Suprapubic skin (tissue), 4 donors: ENCODE measurements around the gene SYNDIG1. TPM values are rescaled to one million over a fixed set of nuclear protein-coding genes. Genes with fewer than 3 reads are reported as not detected.

Experiments used
- DNase-seq, 2 donors: peaks; one replicate each; pipeline ENCODE4 v3.0.0-alpha.2; 2019; ENCODE audit warnings: low spot score in 2 of 2
- H3K27ac ChIP-seq: fragments of 200-600 bp; sonication (generic); one replicate; pipeline ENCODE4 v1.5.1; 2019
- H3K27me3 ChIP-seq: fragments of 200-600 bp; sonication (generic); one replicate; pipeline ENCODE4 v1.5.1; 2019
- H3K36me3 ChIP-seq: fragments of 200-600 bp; sonication (generic); one replicate; pipeline ENCODE4 v1.5.1; 2019
- H3K4me1 ChIP-seq: fragments of 200-600 bp; sonication (generic); one replicate; pipeline ENCODE4 v1.5.1; 2019
- H3K4me3 ChIP-seq: fragments of 200-600 bp; sonication (generic); one replicate; pipeline ENCODE4 v1.5.1; 2019; ENCODE audit warnings: mild to moderate bottlenecking
- H3K9me3 ChIP-seq: fragments of 200-600 bp; sonication (generic); one replicate; pipeline ENCODE4 v1.5.1; 2019
- EP300 ChIP-seq: sonication (generic); formaldehyde crosslinking; IDR thresholded peaks from one replicate; pipeline ENCODE4 v1.6.1; 2017; ENCODE audit warnings: antibody characterized with exemption
- POLR2A ChIP-seq, 2 donors: fragments of 450-650 bp; IDR thresholded peaks; one replicate each; pipeline ENCODE4 v1.6.1; 2017; ENCODE audit warnings: antibody characterized with exemption in 2 of 2, mild to moderate bottlenecking in 2 of 2, moderate library complexity in 2 of 2
- POLR2AphosphoS5 ChIP-seq, 3 donors: sonication (generic); formaldehyde crosslinking; IDR thresholded peaks; one replicate each; pipeline ENCODE4 v1.6.1; 2017; ENCODE audit warnings: antibody characterized with exemption in 3 of 3
- WGBS: methylation state at CpG from one replicate; pipeline ENCODE4 v1.1.5; 2018; 5-methylcytosine and 5-hydroxymethylcytosine counted together
- total RNA-seq, 4 donors: library from RNA; depleted of rRNA; stranded (reverse); fragments of >200 nt; gene quantifications; one replicate each; pipeline ENCODE4 v1.1.0, GENCODE V29; 2016
- TF ChIP-seq, protein P1 (sequence below), 2 donors: fragments of 200-600 bp in 1 of 2; fragments of 450-650 bp in 1 of 2; sonication (generic) in 1 of 2; IDR thresholded peaks; one replicate each; pipeline ENCODE4 v1.5.1; 2016 to 2019; ENCODE audit warnings: antibody characterized with exemption in 2 of 2, mild to moderate bottlenecking in 1 of 2, moderate library complexity in 1 of 2

SYNDIG1 gene
- total RNA-seq, 4 donors from 2014 or later = not detected

DNA sequence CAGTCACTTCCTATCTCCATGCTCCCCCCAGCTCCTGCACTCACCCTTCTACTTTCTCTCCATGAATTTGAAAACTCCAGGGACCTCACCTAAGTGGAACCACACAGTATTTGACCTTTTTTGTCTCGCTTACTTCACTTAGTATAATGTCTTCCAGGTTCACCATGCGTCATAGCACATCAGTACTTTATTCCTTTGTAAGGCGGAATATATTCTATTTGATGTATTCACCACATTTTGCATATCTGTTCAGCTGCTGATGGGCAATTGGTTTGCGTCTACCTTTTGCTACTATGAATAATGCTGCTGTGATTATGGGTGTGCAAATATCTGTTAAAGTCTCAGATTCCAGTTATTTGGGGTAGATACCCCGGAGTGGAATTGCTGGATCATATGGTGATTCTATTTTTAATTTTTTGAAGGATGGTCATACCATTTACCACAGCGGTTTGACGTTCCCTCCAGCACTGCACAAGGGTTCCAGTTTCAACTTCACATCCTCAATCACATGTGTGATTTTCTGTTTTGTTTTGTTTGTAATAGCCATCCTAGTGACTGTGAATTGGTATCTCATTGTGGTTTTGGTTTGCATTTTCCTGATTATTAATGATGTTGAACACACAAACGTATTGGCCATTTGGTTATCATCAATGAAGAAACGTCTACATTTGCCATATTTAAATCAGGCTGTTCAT lies 20.3 kb upstream of the SYNDIG1 start:
- no peak overlapping the region for H3K27ac ChIP-seq
- no peak overlapping the region for H3K4me3 ChIP-seq
- H3K9me3 ChIP-seq = no peaks in the 10 kb centered on the region
- no peak for DNase-seq
- H3K4me1 ChIP-seq = no peaks in the 10 kb centered on the region
- no peaks in the 10 kb centered on the region for H3K36me3 ChIP-seq
- WGBS = 81% methylated on average over 9 of the region's 9 CpGs
- peaks cover 12% of the 10 kb centered on the region for H3K27me3 ChIP-seq
- no peak for TF ChIP-seq POLR2A (IDR thresholded peaks at IDR 0.05)
- TF ChIP-seq EP300 = no peak
- no peak for TF ChIP-seq POLR2AphosphoS5 (IDR thresholded peaks at IDR 0.05)
- TF ChIP-seq, protein P1, sequence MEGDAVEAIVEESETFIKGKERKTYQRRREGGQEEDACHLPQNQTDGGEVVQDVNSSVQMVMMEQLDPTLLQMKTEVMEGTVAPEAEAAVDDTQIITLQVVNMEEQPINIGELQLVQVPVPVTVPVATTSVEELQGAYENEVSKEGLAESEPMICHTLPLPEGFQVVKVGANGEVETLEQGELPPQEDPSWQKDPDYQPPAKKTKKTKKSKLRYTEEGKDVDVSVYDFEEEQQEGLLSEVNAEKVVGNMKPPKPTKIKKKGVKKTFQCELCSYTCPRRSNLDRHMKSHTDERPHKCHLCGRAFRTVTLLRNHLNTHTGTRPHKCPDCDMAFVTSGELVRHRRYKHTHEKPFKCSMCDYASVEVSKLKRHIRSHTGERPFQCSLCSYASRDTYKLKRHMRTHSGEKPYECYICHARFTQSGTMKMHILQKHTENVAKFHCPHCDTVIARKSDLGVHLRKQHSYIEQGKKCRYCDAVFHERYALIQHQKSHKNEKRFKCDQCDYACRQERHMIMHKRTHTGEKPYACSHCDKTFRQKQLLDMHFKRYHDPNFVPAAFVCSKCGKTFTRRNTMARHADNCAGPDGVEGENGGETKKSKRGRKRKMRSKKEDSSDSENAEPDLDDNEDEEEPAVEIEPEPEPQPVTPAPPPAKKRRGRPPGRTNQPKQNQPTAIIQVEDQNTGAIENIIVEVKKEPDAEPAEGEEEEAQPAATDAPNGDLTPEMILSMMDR (IDR thresholded peaks at IDR 0.05) = no peak

DNA sequence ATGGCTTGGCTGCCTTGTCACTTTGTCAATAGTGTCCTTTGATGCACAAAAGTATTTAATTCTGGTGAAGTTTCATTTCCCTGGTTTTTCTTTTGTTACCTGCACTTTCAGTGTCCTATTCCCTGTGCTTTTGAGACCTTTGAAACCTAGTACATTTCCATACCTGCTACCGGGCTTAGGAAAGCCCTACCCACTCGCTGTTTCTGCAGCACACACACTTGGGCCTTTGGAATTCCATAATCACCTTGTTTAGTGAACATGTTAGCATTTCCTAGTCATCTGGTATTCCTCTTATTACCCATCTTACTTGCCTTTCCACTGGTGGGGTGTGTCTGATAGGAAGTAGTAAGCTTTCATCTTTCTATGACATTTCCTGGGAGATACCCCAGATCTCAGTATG lies 19.3 kb upstream of the SYNDIG1 start:
- TF ChIP-seq, protein P1 (IDR thresholded peaks at IDR 0.05) = no peak
- Histone ChIP-seq H3K4me3 (no peak overlapping the region), H3K27me3 (peaks cover 12% of the 10 kb centered on the region), H3K36me3 (no peaks in the 10 kb centered on the region), H3K9me3 (no peaks in the 10 kb centered on the region), H3K4me1 (no peaks in the 10 kb centered on the region), H3K27ac (no peak overlapping the region)
- no peak for DNase-seq
- WGBS = 84% methylated on average over 2 of the region's 2 CpGs

DNA sequence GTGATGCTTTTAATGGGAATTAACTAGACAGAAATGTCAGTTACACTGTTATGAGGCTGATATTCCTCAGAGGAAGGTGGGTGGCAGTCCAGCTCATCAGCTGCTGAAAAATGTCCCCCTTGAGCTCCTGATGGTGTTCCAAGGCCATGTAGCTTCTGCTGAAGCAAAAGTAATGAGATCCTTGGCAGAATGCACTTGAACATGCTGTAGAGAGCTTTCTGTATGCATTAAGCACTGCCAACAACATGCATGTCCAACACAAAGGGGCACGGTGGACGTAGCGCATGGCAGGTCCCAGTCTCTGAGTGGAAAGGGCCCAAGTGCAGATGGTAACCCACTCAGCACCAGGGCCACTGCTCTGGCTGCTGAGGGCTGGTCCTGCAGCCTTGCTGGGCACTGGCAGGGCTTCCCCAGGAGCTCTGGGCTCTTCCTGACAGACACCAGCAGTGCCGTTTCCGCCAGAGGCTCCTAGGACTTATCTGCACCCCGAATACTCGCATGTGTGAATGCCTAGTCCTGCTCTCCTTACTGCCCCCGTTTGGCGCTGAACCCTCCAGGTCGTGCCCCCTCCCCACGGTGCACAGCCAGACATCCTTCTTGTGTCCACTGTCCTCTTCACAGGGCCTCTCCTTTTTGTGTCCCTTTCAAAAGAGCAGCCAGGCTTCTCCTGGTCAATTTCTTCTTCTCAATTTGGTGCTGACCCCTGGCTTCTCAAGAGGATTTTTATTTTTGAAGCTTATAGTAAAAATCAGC lies 18.6 kb upstream of the SYNDIG1 start:
- Histone ChIP-seq H3K27ac (no peak overlapping the region), H3K27me3 (peaks cover 12% of the 10 kb centered on the region), H3K4me1 (no peaks in the 10 kb centered on the region), H3K4me3 (no peak overlapping the region), H3K9me3 (no peaks in the 10 kb centered on the region), H3K36me3 (no peaks in the 10 kb centered on the region)
- DNase-seq = peak in 1 of 2 donors; percentile 29
- WGBS = 84% methylated on average over 11 of the region's 11 CpGs
- TF ChIP-seq POLR2A (IDR thresholded peaks at IDR 0.05) (no peak), EP300 (no peak), POLR2AphosphoS5 (IDR thresholded peaks at IDR 0.05) (no peak)
- TF ChIP-seq, protein P1 (IDR thresholded peaks at IDR 0.05) = no peak

DNA sequence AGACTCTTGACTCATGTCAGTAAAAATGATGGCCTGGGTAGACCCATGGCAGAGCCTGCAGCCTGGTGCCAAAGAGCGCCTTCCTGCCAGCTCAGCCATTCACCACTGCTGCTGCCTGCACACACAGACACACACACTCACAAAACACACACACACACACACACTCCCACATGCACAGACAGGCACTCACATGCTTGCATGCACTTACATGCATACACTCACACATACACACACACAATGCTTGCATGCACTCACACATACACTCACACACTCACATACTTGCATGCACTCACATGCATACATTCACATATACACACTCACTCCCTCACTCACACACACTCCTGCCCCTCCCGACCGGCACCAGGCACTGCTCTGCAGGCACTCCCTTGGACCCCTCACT lies 18.0 kb upstream of the SYNDIG1 start:
- Histone ChIP-seq H3K9me3 (no peaks in the 10 kb centered on the region), H3K27ac (no peak overlapping the region), H3K4me1 (no peaks in the 10 kb centered on the region), H3K27me3 (peaks cover 12% of the 10 kb centered on the region), H3K36me3 (no peaks in the 10 kb centered on the region), H3K4me3 (no peak overlapping the region)
- DNase-seq = peak in 1 of 2 donors; percentile 8
- TF ChIP-seq, protein P1 (IDR thresholded peaks at IDR 0.05) = no peak
- TF ChIP-seq EP300 (no peak), POLR2A (IDR thresholded peaks at IDR 0.05) (no peak), POLR2AphosphoS5 (IDR thresholded peaks at IDR 0.05) (no peak)
- 82% methylated on average over 3 of the region's 3 CpGs for WGBS

DNA sequence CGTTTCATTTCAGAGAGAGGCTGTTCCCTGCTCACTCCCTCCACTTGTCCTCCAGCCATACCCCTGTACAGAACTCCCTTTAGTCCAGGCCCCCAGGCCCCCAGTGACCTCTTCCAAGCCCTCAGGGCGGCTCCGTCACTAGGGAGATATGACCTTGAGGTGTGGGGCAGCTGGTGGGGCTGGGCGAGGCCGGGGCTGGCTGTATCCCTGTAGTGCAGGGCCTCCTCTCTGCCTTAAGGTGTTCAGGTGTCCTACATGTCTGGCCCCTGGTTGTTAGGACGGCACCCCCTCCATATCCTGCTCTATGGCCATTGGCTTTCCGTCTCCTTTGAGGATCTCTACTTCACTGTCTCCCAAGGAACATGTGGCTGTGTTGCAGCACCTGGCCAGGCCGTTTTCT lies 17.4 kb upstream of the SYNDIG1 start:
- H3K4me3 ChIP-seq = no peak overlapping the region
- no peaks in the 10 kb centered on the region for H3K9me3 ChIP-seq
- H3K4me1 ChIP-seq = no peaks in the 10 kb centered on the region
- 78% methylated on average over 8 of the region's 8 CpGs for WGBS
- H3K27me3 ChIP-seq = peaks cover 18% of the 10 kb centered on the region
- no peak for TF ChIP-seq POLR2AphosphoS5 (IDR thresholded peaks at IDR 0.05)
- TF ChIP-seq, protein P1 (IDR thresholded peaks at IDR 0.05) = no peak
- no peak for TF ChIP-seq EP300
- no peak for TF ChIP-seq POLR2A (IDR thresholded peaks at IDR 0.05)
- no peaks in the 10 kb centered on the region for H3K36me3 ChIP-seq
- no peak for DNase-seq
- no peak overlapping the region for H3K27ac ChIP-seq
